Measurements from ENCODE around the gene GUSB.

DNA sequence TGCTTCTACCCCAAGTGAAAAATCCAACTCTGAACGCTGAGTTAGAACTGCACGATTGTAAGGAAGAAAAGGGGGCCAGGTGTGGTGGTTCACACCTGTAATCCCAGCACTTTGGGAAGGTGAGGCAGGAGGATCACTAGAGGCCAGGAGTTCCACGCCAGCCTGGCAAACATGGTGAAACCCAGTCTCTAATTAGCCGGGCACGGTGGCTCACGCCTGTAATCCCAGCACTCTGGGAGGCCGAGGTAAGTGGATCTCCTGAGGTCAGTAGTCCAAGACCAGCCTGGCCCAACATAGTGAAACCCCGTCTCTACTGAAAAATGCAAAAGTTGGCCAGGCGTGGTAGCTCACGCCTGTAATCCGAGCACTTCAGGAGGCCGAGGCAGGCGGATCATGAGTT lies 9.0 kb downstream of the GUSB start:
- TF ChIP-seq, protein P1, sequence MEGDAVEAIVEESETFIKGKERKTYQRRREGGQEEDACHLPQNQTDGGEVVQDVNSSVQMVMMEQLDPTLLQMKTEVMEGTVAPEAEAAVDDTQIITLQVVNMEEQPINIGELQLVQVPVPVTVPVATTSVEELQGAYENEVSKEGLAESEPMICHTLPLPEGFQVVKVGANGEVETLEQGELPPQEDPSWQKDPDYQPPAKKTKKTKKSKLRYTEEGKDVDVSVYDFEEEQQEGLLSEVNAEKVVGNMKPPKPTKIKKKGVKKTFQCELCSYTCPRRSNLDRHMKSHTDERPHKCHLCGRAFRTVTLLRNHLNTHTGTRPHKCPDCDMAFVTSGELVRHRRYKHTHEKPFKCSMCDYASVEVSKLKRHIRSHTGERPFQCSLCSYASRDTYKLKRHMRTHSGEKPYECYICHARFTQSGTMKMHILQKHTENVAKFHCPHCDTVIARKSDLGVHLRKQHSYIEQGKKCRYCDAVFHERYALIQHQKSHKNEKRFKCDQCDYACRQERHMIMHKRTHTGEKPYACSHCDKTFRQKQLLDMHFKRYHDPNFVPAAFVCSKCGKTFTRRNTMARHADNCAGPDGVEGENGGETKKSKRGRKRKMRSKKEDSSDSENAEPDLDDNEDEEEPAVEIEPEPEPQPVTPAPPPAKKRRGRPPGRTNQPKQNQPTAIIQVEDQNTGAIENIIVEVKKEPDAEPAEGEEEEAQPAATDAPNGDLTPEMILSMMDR (conservative IDR thresholded peaks at IDR 0.05; ENCODE audit: low read depth, low read length) = no peak
- no peak for TF ChIP-seq MAFK (IDR thresholded peaks at IDR 0.05; ENCODE audit: low read depth, low read length)
- TF ChIP-seq RAD21 (IDR thresholded peaks at IDR 0.05; ENCODE audit: low read length) = no peak
- TF ChIP-seq, protein P2, sequence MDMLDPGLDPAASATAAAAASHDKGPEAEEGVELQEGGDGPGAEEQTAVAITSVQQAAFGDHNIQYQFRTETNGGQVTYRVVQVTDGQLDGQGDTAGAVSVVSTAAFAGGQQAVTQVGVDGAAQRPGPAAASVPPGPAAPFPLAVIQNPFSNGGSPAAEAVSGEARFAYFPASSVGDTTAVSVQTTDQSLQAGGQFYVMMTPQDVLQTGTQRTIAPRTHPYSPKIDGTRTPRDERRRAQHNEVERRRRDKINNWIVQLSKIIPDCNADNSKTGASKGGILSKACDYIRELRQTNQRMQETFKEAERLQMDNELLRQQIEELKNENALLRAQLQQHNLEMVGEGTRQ (IDR thresholded peaks at IDR 0.05; ENCODE audit: low read depth, low read length) = no peak
- TF ChIP-seq POLR2A (IDR thresholded peaks at IDR 0.05; ENCODE audit: low read depth, low read length) = no peak
- TF ChIP-seq BHLHE40 (IDR thresholded peaks at IDR 0.05; ENCODE audit: low read depth, low read length) = no peak
- no peak for TF ChIP-seq MXI1 (IDR thresholded peaks at IDR 0.05; ENCODE audit: borderline replicate concordance, low read depth, low read length)
- TF ChIP-seq SMC3 (IDR thresholded peaks at IDR 0.05; ENCODE audit: low read depth, low read length) = no peak
- no peak for TF ChIP-seq CEBPB (IDR thresholded peaks at IDR 0.05; ENCODE audit: low read depth, low read length)
- TF ChIP-seq CHD1 (IDR thresholded peaks at IDR 0.05; ENCODE audit: low read depth, low read length) = no peak
- no peak for TF ChIP-seq MAZ (IDR thresholded peaks at IDR 0.05; ENCODE audit: borderline replicate concordance, low read depth, low read length)
- no peak for TF ChIP-seq RFX5 (IDR thresholded peaks at IDR 0.05; ENCODE audit: low read depth, low read length)
- TF ChIP-seq, protein P3, sequence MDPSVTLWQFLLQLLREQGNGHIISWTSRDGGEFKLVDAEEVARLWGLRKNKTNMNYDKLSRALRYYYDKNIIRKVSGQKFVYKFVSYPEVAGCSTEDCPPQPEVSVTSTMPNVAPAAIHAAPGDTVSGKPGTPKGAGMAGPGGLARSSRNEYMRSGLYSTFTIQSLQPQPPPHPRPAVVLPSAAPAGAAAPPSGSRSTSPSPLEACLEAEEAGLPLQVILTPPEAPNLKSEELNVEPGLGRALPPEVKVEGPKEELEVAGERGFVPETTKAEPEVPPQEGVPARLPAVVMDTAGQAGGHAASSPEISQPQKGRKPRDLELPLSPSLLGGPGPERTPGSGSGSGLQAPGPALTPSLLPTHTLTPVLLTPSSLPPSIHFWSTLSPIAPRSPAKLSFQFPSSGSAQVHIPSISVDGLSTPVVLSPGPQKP (IDR thresholded peaks at IDR 0.05; ENCODE audit: borderline replicate concordance, low read depth, low read length) = no peak
- no peak for TF ChIP-seq RCOR1 (IDR thresholded peaks at IDR 0.05; ENCODE audit: insufficient replicate concordance, low read length)

All from IMR-90 (cell line).